SK-N-SH (cell line): ENCODE data around the gene GLI2. TPM values are rescaled to one million over a fixed set of nuclear protein-coding genes. Genes with fewer than 3 reads are reported as not detected.

Experiments
- CTCF ChIA-PET: fragments of 300-600, 350-600 bp; formaldehyde crosslinking; extraction: SDS; loops from one replicate; lab custom pipeline; 2021; lab: Yijun Ruan, JAX
- POLR2A ChIA-PET: fragments of 350-600 bp; sonication (Branson Sonifier 250); formaldehyde crosslinking; extraction: SDS; loops from one replicate; lab custom pipeline; 2020; ENCODE audit warnings: antibody characterized with exemption, inconsistent platforms; lab: Yijun Ruan, JAX
- DNase-seq: peaks from one replicate; pipeline ENCODE4 v3.0.0; 2012
- H2AFZ ChIP-seq: fragments of 200-600 bp; sonication (generic); 2 replicates; pipeline ENCODE4 v1.8.1; 2016; ENCODE audit warnings: antibody characterized with exemption, mild to moderate bottlenecking, low read depth
- H3F3A ChIP-seq: fragments of 200-600 bp; sonication (generic); replicated peaks from 2 replicates; pipeline ENCODE3; 2016; ENCODE audit warnings: antibody characterized with exemption, mild to moderate bottlenecking; ENCODE audit not compliant: insufficient read depth
- H3K27ac ChIP-seq, 2 experiments: fragments of 200-500 bp in 1 of 2; fragments of 200-600 bp in 1 of 2; sonication (Bioruptor generic) in 1 of 2; sonication (generic), shearing (Covaris generic) in 1 of 2; 2 replicates each; pipeline versions ENCODE4 v1.5.1 to v1.6.1; 2014 to 2016; ENCODE audit warnings: low read depth in 2 of 2, inconsistent platforms in 1 of 2, low read length in 1 of 2, mild to moderate bottlenecking in 1 of 2, mixed read lengths in 1 of 2
- H3K27me3 ChIP-seq: fragments of 200-600 bp; sonication (generic), shearing (Covaris generic); 2 replicates; pipeline ENCODE4 v1.6.1; 2016; ENCODE audit warnings: mixed run types; ENCODE audit not compliant: insufficient read depth
- H3K36me3 ChIP-seq, 2 experiments: fragments of 200-500 bp in 1 of 2; fragments of 200-600 bp in 1 of 2; sonication (Bioruptor generic) in 1 of 2; sonication (generic) in 1 of 2; replicated peaks in 1 of 2; 2 replicates each; pipeline versions ENCODE3 to v1.5.1; 2014 to 2016; ENCODE audit warnings: low read length in 1 of 2, mild to moderate bottlenecking in 1 of 2; ENCODE audit not compliant: insufficient read depth in 2 of 2, control insufficient read depth in 1 of 2
- H3K4me1 ChIP-seq, 2 experiments: fragments of 200-500 bp in 1 of 2; fragments of 200-600 bp in 1 of 2; sonication (Bioruptor generic) in 1 of 2; sonication (generic), shearing (Covaris generic) in 1 of 2; 2 replicates each; pipeline versions ENCODE4 v1.5.1 to v1.6.1; 2014 to 2016; ENCODE audit warnings: low read depth in 1 of 2, low read length in 1 of 2, mixed run types in 1 of 2; ENCODE audit not compliant: insufficient read depth in 2 of 2, control insufficient read depth in 1 of 2
- H3K4me2 ChIP-seq: fragments of 200-600 bp; sonication (generic), shearing (Covaris generic); 2 replicates; pipeline ENCODE4 v1.6.1; 2017; ENCODE audit warnings: mixed run types
- H3K4me3 ChIP-seq, 2 experiments: fragments of 200-500 bp in 1 of 2; fragments of 200-600 bp in 1 of 2; sonication (Bioruptor generic) in 1 of 2; sonication (generic), shearing (Covaris generic) in 1 of 2; 2 replicates each; pipeline versions ENCODE4 v1.5.1 to v1.8.1; 2014 to 2016; ENCODE audit warnings: low read depth in 2 of 2, inconsistent platforms in 1 of 2, low read length in 1 of 2, mild to moderate bottlenecking in 1 of 2, mixed read lengths in 1 of 2, moderate library complexity in 1 of 2
- H3K79me2 ChIP-seq: fragments of 200-600 bp; sonication (generic); 2 replicates; pipeline ENCODE4 v1.8.1; 2017; ENCODE audit warnings: mild to moderate bottlenecking; ENCODE audit not compliant: insufficient read depth
- H3K9ac ChIP-seq: fragments of 200-600 bp; sonication (generic); 2 replicates; pipeline ENCODE4 v1.6.1; 2017; ENCODE audit warnings: mixed run types
- H3K9me2 ChIP-seq: fragments of 200-600 bp; sonication (generic); 2 replicates; pipeline ENCODE4 v1.6.1; 2017; ENCODE audit warnings: mixed run types
- H3K9me3 ChIP-seq: fragments of 200-600 bp; sonication (generic); 2 replicates; pipeline ENCODE4 v1.6.1; 2017; ENCODE audit warnings: mixed run types, mild to moderate bottlenecking, moderate library complexity
- H4K20me1 ChIP-seq: fragments of 200-600 bp; sonication (generic); 2 replicates; pipeline ENCODE4 v1.6.1; 2017; ENCODE audit warnings: mild to moderate bottlenecking, mixed run types; ENCODE audit not compliant: insufficient read depth
- ELF1 ChIP-seq: IDR thresholded peaks from 2 replicates; pipeline ENCODE4 v1.4.0; 2012
- EP300 ChIP-seq, 2 experiments: IDR thresholded peaks; 2 replicates each; pipeline versions ENCODE4 v1.4.0 to v1.6.1; 2012; ENCODE audit warnings: borderline replicate concordance in 1 of 2, low read depth in 1 of 2, low read length in 1 of 2
- EZH2phosphoT487 ChIP-seq: fragments of 200-600 bp; sonication (generic); IDR thresholded peaks from 2 replicates; pipeline ENCODE4 v1.6.1; 2017; ENCODE audit warnings: low read depth, mixed run types, mild to moderate bottlenecking, antibody characterized with exemption, moderate library complexity, borderline replicate concordance
- FOSL2 ChIP-seq: IDR thresholded peaks from 2 replicates; pipeline ENCODE4 v1.4.0; 2012; ENCODE audit warnings: low read depth, mild to moderate bottlenecking, moderate library complexity, borderline replicate concordance
- FOXJ3 ChIP-seq: sonication (generic); formaldehyde crosslinking; IDR thresholded peaks from 2 replicates; pipeline ENCODE4 v1.5.1; 2020; ENCODE audit warnings: mild to moderate bottlenecking, missing genetic modification reagents
- GABPA ChIP-seq: IDR thresholded peaks from 2 replicates; pipeline ENCODE4 v1.4.0; 2012; ENCODE audit warnings: low read depth, mild to moderate bottlenecking
- MXI1 ChIP-seq: IDR thresholded peaks from 2 replicates; pipeline ENCODE4 v1.6.1; 2012; ENCODE audit warnings: mild to moderate bottlenecking, low read depth, low read length, improper control_type of control experiment
- NRF1 ChIP-seq: IDR thresholded peaks from 2 replicates; pipeline ENCODE4 v1.6.1; 2012; ENCODE audit warnings: low read depth, mild to moderate bottlenecking, low read length
- RFX5 ChIP-seq: IDR thresholded peaks from 2 replicates; pipeline ENCODE4 v1.6.1; 2012; ENCODE audit warnings: mild to moderate bottlenecking, improper control_type of control experiment, low read length
- SIN3A ChIP-seq: IDR thresholded peaks from 2 replicates; pipeline ENCODE4 v1.6.1; 2012; ENCODE audit warnings: low read depth, mild to moderate bottlenecking, low read length, moderate library complexity, borderline replicate concordance
- TAF1 ChIP-seq: IDR thresholded peaks from 2 replicates; pipeline ENCODE4 v1.6.1; 2012; ENCODE audit warnings: low read depth, mild to moderate bottlenecking, low read length, moderate library complexity, borderline replicate concordance
- TCF12 ChIP-seq: IDR thresholded peaks from 2 replicates; pipeline ENCODE4 v1.4.0; 2012
- WGBS: methylation state at CpG from one replicate; pipeline ENCODE4 v1.1.6; 2017; ENCODE audit warnings: low lambda C conversion rate; 5-methylcytosine and 5-hydroxymethylcytosine counted together
- polyA plus RNA-seq, 3 experiments: library from polyadenylated mRNA; depleted of rRNA; stranded (reverse); fragments of >200 nt; gene quantifications; 2 replicates each; pipeline ENCODE4 v1.2.3, GENCODE V29; 2012
- TF ChIP-seq, protein P1 (sequence below): fragments of 200-600 bp; sonication (generic); IDR thresholded peaks from 2 replicates; pipeline ENCODE4 v1.6.1; 2017; ENCODE audit warnings: antibody characterized with exemption, mild to moderate bottlenecking, moderate library complexity
- TF ChIP-seq, protein P2 (sequence below): IDR thresholded peaks from 2 replicates; pipeline ENCODE4 v1.4.0; 2012; ENCODE audit warnings: low read depth, borderline replicate concordance
- TF ChIP-seq, protein P3 (sequence below): IDR thresholded peaks from 2 replicates; pipeline ENCODE4; 2012
- TF ChIP-seq, protein P4 (sequence below): fragments of 150-350 bp; IDR thresholded peaks from 2 replicates; pipeline ENCODE4 v1.6.1; 2017; ENCODE audit warnings: antibody characterized with exemption, low read length, low read depth, borderline replicate concordance

The GLI2 gene
- polyA plus RNA-seq, 1 of the 3 experiments (the other 2 are of a cell fraction), result 3.4 TPM

DNA sequence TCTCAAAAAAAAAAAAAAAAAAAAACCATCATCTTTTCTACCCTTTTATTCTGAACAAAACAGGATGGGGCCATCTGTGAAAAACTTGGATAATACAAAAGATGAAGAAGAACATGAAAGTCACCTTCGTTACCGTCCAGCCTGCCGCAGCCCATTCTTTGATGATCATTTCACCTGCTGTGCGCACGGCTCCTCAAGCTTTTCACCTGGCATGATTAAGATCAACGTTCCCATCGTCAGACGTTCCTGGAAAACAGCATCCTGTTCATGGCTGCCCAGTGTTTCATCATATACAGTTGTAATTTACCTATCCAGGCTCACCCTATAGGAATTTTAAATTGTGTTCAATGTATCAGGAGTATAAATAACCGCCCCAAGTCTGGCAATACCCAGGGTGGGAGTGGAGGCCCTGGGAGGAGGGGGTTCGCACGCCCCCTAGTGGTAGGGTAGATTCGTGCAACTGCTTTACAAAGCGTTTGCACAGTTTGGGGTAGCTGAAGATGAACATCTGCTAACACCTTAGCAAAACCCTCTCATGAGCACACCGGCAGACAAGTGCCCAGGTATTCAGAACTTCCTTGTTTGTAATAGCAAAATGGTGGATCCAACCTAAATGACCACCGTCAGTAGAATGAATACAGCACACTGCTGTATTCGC lies 49.0 kb upstream of the GLI2 start:
- ChIA-PET CTCF (interaction anchor here (1.4 to 11.7 kb wide), 3 partner anchors 8 to 392 kb away, joined by 4 to 124 read pairs (median 9); no protein-coding TSS in a partner anchor), POLR2A (no interaction called here)
- no peak overlapping the region; a peak in 1 of 4 replicates for H3K4me3 ChIP-seq
- no peak overlapping the region for H3K9ac ChIP-seq
- H3F3A ChIP-seq, result peaks cover 8% of the 10 kb centered on the region
- H4K20me1 ChIP-seq, result no peaks in the 10 kb centered on the region
- 78% methylated on average over 16 of the region's 16 CpGs for WGBS
- no peaks in the 10 kb centered on the region for H3K36me3 ChIP-seq
- peaks cover 0 to 3% of the 10 kb centered on the region in 2 experiments; a peak in 1 of 4 replicates for H3K4me1 ChIP-seq
- H3K4me2 ChIP-seq, result no peak overlapping the region
- no peak overlapping the region for H3K27ac ChIP-seq
- no peaks in the 10 kb centered on the region for H3K9me2 ChIP-seq
- TF ChIP-seq, protein P1, sequence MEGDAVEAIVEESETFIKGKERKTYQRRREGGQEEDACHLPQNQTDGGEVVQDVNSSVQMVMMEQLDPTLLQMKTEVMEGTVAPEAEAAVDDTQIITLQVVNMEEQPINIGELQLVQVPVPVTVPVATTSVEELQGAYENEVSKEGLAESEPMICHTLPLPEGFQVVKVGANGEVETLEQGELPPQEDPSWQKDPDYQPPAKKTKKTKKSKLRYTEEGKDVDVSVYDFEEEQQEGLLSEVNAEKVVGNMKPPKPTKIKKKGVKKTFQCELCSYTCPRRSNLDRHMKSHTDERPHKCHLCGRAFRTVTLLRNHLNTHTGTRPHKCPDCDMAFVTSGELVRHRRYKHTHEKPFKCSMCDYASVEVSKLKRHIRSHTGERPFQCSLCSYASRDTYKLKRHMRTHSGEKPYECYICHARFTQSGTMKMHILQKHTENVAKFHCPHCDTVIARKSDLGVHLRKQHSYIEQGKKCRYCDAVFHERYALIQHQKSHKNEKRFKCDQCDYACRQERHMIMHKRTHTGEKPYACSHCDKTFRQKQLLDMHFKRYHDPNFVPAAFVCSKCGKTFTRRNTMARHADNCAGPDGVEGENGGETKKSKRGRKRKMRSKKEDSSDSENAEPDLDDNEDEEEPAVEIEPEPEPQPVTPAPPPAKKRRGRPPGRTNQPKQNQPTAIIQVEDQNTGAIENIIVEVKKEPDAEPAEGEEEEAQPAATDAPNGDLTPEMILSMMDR, result peak; percentile 55
- no peak for TF ChIP-seq MXI1
- peaks cover 3% of the 10 kb centered on the region; the same call in 1 of the 2 replicates for H3K27me3 ChIP-seq
- DNase-seq, result no peak
- H3K79me2 ChIP-seq, result no peaks in the 10 kb centered on the region
- no peak overlapping the region for H2AFZ ChIP-seq
- H3K9me3 ChIP-seq, result no peaks in the 10 kb centered on the region

DNA sequence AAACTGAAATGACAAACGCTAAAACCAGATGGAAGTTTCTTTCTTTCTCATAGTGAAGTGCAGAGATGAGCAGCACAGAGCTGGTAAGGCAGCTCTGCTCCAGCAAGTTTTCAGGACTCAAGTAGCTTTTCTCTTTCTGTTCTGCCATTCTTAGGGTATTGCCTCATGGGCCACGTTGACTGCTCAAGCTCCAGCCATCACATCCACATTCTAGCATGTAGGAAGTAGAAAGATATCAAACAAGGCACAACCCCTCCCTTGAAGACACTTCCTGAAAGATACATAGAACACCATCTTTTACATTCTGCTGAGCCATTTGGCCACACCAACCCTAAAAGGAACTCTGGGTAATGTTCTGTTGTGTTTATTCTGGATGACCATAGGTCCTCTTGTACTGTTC lies 48.5 kb upstream of the GLI2 start:
- TF ChIP-seq MXI1 (no peak), TCF12 (no peak), EZH2phosphoT487 (no peak), FOXJ3 (CRISPR knock-in tag) (no peak), EP300 (IDR thresholded peaks at IDR 0.05; ENCODE audit: borderline replicate concordance in 1 of 2, low read depth in 1 of 2, low read length in 1 of 2) (no peak), ELF1 (no peak), SIN3A (no peak), FOSL2 (no peak), TAF1 (no peak), GABPA (no peak), RFX5 (no peak), NRF1 (no peak)
- TF ChIP-seq, protein P1, result no peak
- TF ChIP-seq, protein P2, sequence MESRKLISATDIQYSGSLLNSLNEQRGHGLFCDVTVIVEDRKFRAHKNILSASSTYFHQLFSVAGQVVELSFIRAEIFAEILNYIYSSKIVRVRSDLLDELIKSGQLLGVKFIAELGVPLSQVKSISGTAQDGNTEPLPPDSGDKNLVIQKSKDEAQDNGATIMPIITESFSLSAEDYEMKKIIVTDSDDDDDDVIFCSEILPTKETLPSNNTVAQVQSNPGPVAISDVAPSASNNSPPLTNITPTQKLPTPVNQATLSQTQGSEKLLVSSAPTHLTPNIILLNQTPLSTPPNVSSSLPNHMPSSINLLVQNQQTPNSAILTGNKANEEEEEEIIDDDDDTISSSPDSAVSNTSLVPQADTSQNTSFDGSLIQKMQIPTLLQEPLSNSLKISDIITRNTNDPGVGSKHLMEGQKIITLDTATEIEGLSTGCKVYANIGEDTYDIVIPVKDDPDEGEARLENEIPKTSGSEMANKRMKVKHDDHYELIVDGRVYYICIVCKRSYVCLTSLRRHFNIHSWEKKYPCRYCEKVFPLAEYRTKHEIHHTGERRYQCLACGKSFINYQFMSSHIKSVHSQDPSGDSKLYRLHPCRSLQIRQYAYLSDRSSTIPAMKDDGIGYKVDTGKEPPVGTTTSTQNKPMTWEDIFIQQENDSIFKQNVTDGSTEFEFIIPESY, result no peak
- TF ChIP-seq, protein P3, sequence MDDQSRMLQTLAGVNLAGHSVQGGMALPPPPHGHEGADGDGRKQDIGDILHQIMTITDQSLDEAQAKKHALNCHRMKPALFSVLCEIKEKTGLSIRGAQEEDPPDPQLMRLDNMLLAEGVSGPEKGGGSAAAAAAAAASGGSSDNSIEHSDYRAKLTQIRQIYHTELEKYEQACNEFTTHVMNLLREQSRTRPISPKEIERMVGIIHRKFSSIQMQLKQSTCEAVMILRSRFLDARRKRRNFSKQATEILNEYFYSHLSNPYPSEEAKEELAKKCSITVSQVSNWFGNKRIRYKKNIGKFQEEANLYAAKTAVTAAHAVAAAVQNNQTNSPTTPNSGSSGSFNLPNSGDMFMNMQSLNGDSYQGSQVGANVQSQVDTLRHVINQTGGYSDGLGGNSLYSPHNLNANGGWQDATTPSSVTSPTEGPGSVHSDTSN, result no peak
- TF ChIP-seq, protein P4, sequence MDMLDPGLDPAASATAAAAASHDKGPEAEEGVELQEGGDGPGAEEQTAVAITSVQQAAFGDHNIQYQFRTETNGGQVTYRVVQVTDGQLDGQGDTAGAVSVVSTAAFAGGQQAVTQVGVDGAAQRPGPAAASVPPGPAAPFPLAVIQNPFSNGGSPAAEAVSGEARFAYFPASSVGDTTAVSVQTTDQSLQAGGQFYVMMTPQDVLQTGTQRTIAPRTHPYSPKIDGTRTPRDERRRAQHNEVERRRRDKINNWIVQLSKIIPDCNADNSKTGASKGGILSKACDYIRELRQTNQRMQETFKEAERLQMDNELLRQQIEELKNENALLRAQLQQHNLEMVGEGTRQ, result no peak
- Histone ChIP-seq H3K9me2 (no peaks in the 10 kb centered on the region), H3F3A (peaks cover 8% of the 10 kb centered on the region), H3K79me2 (no peaks in the 10 kb centered on the region), H3K36me3 (no peaks in the 10 kb centered on the region), H3K9me3 (no peaks in the 10 kb centered on the region), H3K4me2 (no peak overlapping the region), H3K4me3 (no peak overlapping the region), H3K4me1 (peaks cover 0 to 3% of the 10 kb centered on the region in 2 experiments; a peak in 1 of 4 replicates), H4K20me1 (no peaks in the 10 kb centered on the region), H2AFZ (no peak overlapping the region), H3K27ac (no peak overlapping the region), H3K27me3 (no peaks in the 10 kb centered on the region; the same call in 1 of the 2 replicates), H3K9ac (no peak overlapping the region)
- ChIA-PET CTCF (interaction anchor here (1.4 to 11.7 kb wide), 3 partner anchors 8 to 392 kb away, joined by 4 to 124 read pairs (median 9); no protein-coding TSS in a partner anchor), POLR2A (no interaction called here)
- 34% methylated on average over 2 of the region's 2 CpGs for WGBS
- DNase-seq, result no peak
